ENCODE results near the gene COLEC11.

The COLEC11 gene

DNA sequence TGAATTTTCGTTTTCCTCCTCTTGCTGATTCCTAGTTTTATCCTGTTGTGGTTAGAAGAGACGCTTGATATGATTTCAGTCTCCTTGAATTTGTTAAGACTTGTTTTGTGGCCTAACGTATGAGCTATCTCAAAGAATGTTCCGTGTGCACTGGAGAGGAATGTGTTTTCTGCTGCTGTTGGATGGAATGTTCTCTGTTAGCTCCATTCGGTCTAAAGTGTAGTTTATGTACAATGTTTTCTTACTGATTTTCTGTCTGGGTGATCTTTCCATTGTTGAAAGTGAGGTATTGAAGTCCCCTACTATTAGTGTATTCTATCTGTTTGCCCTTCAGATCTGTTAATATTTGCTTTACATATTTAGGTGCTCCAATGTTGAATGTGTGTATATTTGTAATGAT is 25.9 kb downstream of the COLEC11 start:
- no peak for TF ChIP-seq ZNF565 (CRISPR knock-in tag; conservative IDR thresholded peaks at IDR 0.05; ENCODE audit: low read depth)
- no peak for TF ChIP-seq BACH2 (CRISPR knock-in tag; IDR thresholded peaks at IDR 0.05; ENCODE audit: borderline replicate concordance)
- TF ChIP-seq RARB (CRISPR knock-in tag; IDR thresholded peaks at IDR 0.05): no peak
- TF ChIP-seq ZNF8 (CRISPR knock-in tag; IDR thresholded peaks at IDR 0.05): no peak
- TF ChIP-seq ZFP30 (CRISPR knock-in tag; IDR thresholded peaks at IDR 0.05): no peak
- TF ChIP-seq, protein P1, sequence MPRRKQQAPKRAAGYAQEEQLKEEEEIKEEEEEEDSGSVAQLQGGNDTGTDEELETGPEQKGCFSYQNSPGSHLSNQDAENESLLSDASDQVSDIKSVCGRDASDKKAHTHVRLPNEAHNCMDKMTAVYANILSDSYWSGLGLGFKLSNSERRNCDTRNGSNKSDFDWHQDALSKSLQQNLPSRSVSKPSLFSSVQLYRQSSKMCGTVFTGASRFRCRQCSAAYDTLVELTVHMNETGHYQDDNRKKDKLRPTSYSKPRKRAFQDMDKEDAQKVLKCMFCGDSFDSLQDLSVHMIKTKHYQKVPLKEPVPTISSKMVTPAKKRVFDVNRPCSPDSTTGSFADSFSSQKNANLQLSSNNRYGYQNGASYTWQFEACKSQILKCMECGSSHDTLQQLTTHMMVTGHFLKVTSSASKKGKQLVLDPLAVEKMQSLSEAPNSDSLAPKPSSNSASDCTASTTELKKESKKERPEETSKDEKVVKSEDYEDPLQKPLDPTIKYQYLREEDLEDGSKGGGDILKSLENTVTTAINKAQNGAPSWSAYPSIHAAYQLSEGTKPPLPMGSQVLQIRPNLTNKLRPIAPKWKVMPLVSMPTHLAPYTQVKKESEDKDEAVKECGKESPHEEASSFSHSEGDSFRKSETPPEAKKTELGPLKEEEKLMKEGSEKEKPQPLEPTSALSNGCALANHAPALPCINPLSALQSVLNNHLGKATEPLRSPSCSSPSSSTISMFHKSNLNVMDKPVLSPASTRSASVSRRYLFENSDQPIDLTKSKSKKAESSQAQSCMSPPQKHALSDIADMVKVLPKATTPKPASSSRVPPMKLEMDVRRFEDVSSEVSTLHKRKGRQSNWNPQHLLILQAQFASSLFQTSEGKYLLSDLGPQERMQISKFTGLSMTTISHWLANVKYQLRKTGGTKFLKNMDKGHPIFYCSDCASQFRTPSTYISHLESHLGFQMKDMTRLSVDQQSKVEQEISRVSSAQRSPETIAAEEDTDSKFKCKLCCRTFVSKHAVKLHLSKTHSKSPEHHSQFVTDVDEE (CRISPR knock-in tag; IDR thresholded peaks at IDR 0.05): no peak
- TF ChIP-seq ISL1 (CRISPR knock-in tag; IDR thresholded peaks at IDR 0.05): no peak
- TF ChIP-seq ZFP3 (CRISPR knock-in tag; IDR thresholded peaks at IDR 0.05): no peak
- TF ChIP-seq, protein P2, sequence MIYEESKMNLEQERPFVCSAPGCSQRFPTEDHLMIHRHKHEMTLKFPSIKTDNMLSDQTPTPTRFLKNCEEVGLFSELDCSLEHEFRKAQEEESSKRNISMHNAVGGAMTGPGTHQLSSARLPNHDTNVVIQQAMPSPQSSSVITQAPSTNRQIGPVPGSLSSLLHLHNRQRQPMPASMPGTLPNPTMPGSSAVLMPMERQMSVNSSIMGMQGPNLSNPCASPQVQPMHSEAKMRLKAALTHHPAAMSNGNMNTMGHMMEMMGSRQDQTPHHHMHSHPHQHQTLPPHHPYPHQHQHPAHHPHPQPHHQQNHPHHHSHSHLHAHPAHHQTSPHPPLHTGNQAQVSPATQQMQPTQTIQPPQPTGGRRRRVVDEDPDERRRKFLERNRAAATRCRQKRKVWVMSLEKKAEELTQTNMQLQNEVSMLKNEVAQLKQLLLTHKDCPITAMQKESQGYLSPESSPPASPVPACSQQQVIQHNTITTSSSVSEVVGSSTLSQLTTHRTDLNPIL (CRISPR knock-in tag; IDR thresholded peaks at IDR 0.05; ENCODE audit: low read depth): no peak
- TF ChIP-seq, protein P3, sequence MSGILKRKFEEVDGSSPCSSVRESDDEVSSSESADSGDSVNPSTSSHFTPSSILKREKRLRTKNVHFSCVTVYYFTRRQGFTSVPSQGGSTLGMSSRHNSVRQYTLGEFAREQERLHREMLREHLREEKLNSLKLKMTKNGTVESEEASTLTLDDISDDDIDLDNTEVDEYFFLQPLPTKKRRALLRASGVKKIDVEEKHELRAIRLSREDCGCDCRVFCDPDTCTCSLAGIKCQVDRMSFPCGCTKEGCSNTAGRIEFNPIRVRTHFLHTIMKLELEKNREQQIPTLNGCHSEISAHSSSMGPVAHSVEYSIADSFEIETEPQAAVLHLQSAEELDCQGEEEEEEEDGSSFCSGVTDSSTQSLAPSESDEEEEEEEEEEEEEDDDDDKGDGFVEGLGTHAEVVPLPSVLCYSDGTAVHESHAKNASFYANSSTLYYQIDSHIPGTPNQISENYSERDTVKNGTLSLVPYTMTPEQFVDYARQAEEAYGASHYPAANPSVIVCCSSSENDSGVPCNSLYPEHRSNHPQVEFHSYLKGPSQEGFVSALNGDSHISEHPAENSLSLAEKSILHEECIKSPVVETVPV (CRISPR knock-in tag; IDR thresholded peaks at IDR 0.05): no peak
- TF ChIP-seq PPARA (CRISPR knock-in tag; IDR thresholded peaks at IDR 0.05; ENCODE audit: borderline replicate concordance): no peak
- no peak for TF ChIP-seq TOX (CRISPR knock-in tag; IDR thresholded peaks at IDR 0.05; ENCODE audit: borderline replicate concordance)
- no peak for ATAC-seq

- ATAC-seq: no peak
- TF ChIP-seq RARB (CRISPR knock-in tag; IDR thresholded peaks at IDR 0.05): no peak
- TF ChIP-seq, protein P3 (CRISPR knock-in tag; IDR thresholded peaks at IDR 0.05): no peak
- no peak for TF ChIP-seq SNAI2 (CRISPR knock-in tag; IDR thresholded peaks at IDR 0.05)
- TF ChIP-seq ZFP30 (CRISPR knock-in tag; IDR thresholded peaks at IDR 0.05): no peak
- TF ChIP-seq, protein P4, sequence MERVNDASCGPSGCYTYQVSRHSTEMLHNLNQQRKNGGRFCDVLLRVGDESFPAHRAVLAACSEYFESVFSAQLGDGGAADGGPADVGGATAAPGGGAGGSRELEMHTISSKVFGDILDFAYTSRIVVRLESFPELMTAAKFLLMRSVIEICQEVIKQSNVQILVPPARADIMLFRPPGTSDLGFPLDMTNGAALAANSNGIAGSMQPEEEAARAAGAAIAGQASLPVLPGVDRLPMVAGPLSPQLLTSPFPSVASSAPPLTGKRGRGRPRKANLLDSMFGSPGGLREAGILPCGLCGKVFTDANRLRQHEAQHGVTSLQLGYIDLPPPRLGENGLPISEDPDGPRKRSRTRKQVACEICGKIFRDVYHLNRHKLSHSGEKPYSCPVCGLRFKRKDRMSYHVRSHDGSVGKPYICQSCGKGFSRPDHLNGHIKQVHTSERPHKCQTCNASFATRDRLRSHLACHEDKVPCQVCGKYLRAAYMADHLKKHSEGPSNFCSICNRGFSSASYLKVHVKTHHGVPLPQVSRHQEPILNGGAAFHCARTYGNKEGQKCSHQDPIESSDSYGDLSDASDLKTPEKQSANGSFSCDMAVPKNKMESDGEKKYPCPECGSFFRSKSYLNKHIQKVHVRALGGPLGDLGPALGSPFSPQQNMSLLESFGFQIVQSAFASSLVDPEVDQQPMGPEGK (CRISPR knock-in tag; IDR thresholded peaks at IDR 0.05; ENCODE audit: borderline replicate concordance): no peak
- no peak for TF ChIP-seq ZNF565 (CRISPR knock-in tag; conservative IDR thresholded peaks at IDR 0.05; ENCODE audit: low read depth)
- TF ChIP-seq ARNTL (CRISPR knock-in tag; IDR thresholded peaks at IDR 0.05; ENCODE audit: borderline replicate concordance, low read depth): no peak
- no peak for TF ChIP-seq ESRRG (CRISPR knock-in tag; IDR thresholded peaks at IDR 0.05)
- no peak for TF ChIP-seq GLIS3 (CRISPR knock-in tag; IDR thresholded peaks at IDR 0.05)
- no peak for TF ChIP-seq BACH2 (CRISPR knock-in tag; IDR thresholded peaks at IDR 0.05; ENCODE audit: borderline replicate concordance)
- TF ChIP-seq TOX (CRISPR knock-in tag; IDR thresholded peaks at IDR 0.05; ENCODE audit: borderline replicate concordance): no peak
- TF ChIP-seq ISL1 (CRISPR knock-in tag; IDR thresholded peaks at IDR 0.05): no peak
- TF ChIP-seq CSDC2 (CRISPR knock-in tag; IDR thresholded peaks at IDR 0.05): no peak
- TF ChIP-seq PPARA (CRISPR knock-in tag; IDR thresholded peaks at IDR 0.05; ENCODE audit: borderline replicate concordance): no peak
- TF ChIP-seq OSR1 (CRISPR knock-in tag; IDR thresholded peaks at IDR 0.05): no peak
- TF ChIP-seq ZFP3 (CRISPR knock-in tag; IDR thresholded peaks at IDR 0.05): no peak
- TF ChIP-seq, protein P2 (CRISPR knock-in tag; IDR thresholded peaks at IDR 0.05; ENCODE audit: low read depth): no peak
- no peak for TF ChIP-seq ZNF70 (CRISPR knock-in tag; IDR thresholded peaks at IDR 0.05)
- TF ChIP-seq ZNF8 (CRISPR knock-in tag; IDR thresholded peaks at IDR 0.05): no peak
These were observed 28.1 kb downstream of the COLEC11 start for GRCh38 chr2:3622967-3623366.
